GM12878 (cell line): ENCODE measurements around the gene SVOP. TPM values are rescaled to one million over a fixed set of nuclear protein-coding genes. Genes with fewer than 3 reads are reported as not detected.

Source experiments
- ATAC-seq: fragments of 200-7000 bp; cut with Tn5 transposase; 3 replicates; pipeline ENCODE4 v1.9.1; 2020; ENCODE audit warnings: mild to moderate bottlenecking, moderate library complexity
- BruUV-seq: library from RNA; stranded (reverse); fragments of 400-500 nt; replicated peaks from 2 replicates; lab custom pipeline; 2021; lab: Mats Ljungman, UMichigan
- CTCF ChIA-PET: fragments of 300-600 bp; sonication (Branson Sonifier 250); formaldehyde crosslinking; extraction: SDS; loops from one replicate; lab custom pipeline; 2021; ENCODE audit warnings: inconsistent platforms; lab: Yijun Ruan, JAX
- POLR2A ChIA-PET: fragments of 350-600 bp; formaldehyde crosslinking; extraction: SDS; loops from one replicate; lab custom pipeline; 2021; ENCODE audit warnings: inconsistent platforms; lab: Charles Lee
- RAD21 ChIA-PET: fragments of 300-600 bp; sonication (Branson Sonifier 250); formaldehyde crosslinking; loops from one replicate; lab custom pipeline; 2023; ENCODE audit warnings: antibody characterized with exemption; ENCODE audit not compliant: unreplicated experiment; lab: Charles Lee
- SMC1A ChIA-PET: fragments of 300-600 bp; sonication (Branson Sonifier 250); formaldehyde crosslinking; loops from one replicate; lab custom pipeline; 2023; ENCODE audit not compliant: unreplicated experiment, uncharacterized antibody; lab: Charles Lee
- DNase-seq: peaks from one replicate; pipeline ENCODE4 v3.0.0-alpha.2; 2011; ENCODE audit warnings: low read depth, low spot score
- FAIRE-seq: peaks from 3 replicates; lab custom pipeline; 2011; peaks lifted over from hg19 to GRCh38; lab: Jason Lieb, UNC
- H2AFZ ChIP-seq: 2 replicates; pipeline ENCODE4 v1.6.0; 2011; ENCODE audit warnings: low read depth, low read length, control low read depth; ENCODE audit not compliant: control insufficient read depth
- H3K27ac ChIP-seq: 2 replicates; pipeline ENCODE4 v1.5.1; 2011; ENCODE audit warnings: control low read depth; ENCODE audit not compliant: control insufficient read depth, insufficient read depth
- H3K27me3 ChIP-seq, 2 experiments: replicated peaks in 1 of 2; 2 replicates each; pipeline versions ENCODE4 v1.6.0 to v1.6.1; 2011; ENCODE audit warnings: low read length in 1 of 2; ENCODE audit not compliant: control insufficient read depth in 2 of 2, insufficient read depth in 2 of 2
- H3K36me3 ChIP-seq, 2 experiments: 2 replicates each; pipeline ENCODE4 v1.5.1; 2011; ENCODE audit warnings: low read length in 1 of 2; ENCODE audit not compliant: control insufficient read depth in 2 of 2, insufficient read depth in 2 of 2
- H3K4me1 ChIP-seq: 2 replicates; pipeline ENCODE4 v1.6.1; 2011; ENCODE audit warnings: mild to moderate bottlenecking, low read length, moderate library complexity, mixed read lengths; ENCODE audit not compliant: control insufficient read depth, insufficient read depth
- H3K4me2 ChIP-seq: 2 replicates; pipeline ENCODE4 v1.6.0; 2011; ENCODE audit warnings: control low read depth; ENCODE audit not compliant: control insufficient read depth, insufficient read depth
- H3K4me3 ChIP-seq: fragments of 200-600 bp; sonication (generic); 2 replicates; pipeline ENCODE4 v1.5.1; 2016
- H3K79me2 ChIP-seq: 2 replicates; pipeline ENCODE4 v1.6.0; 2011; ENCODE audit warnings: low read length; ENCODE audit not compliant: control insufficient read depth, insufficient read depth
- H3K9ac ChIP-seq: 2 replicates; pipeline ENCODE4 v1.8.0; 2011; ENCODE audit warnings: low read length, control low read depth, mixed read lengths; ENCODE audit not compliant: control insufficient read depth, insufficient read depth
- H3K9me3 ChIP-seq: replicated peaks from 3 replicates; pipeline ENCODE4 v1.5.1; 2011; ENCODE audit warnings: mild to moderate bottlenecking, low read length; ENCODE audit not compliant: control insufficient read depth, insufficient read depth
- H4K20me1 ChIP-seq: 2 replicates; pipeline ENCODE4 v1.6.0; 2011; ENCODE audit not compliant: control insufficient read depth, insufficient read depth
- BHLHE40 ChIP-seq, 2 experiments: fragments of 450-650 bp in 1 of 2; IDR thresholded peaks; 2 replicates each; pipeline ENCODE4 v1.6.1; 2011 to 2017; ENCODE audit warnings: low read depth in 2 of 2, borderline replicate concordance in 1 of 2, improper control_type of control experiment in 1 of 2, low read length in 1 of 2, mild to moderate bottlenecking in 1 of 2
- CBFB ChIP-seq: IDR thresholded peaks from 2 replicates; pipeline ENCODE4 v1.6.1; 2016; ENCODE audit warnings: antibody characterized with exemption, low read depth
- CBX5 ChIP-seq: sonication (generic); IDR thresholded peaks from 2 replicates; pipeline ENCODE4 v1.6.1; 2016; ENCODE audit warnings: low read depth, moderate library complexity, mild to moderate bottlenecking, inconsistent platforms
- CHD4 ChIP-seq: fragments of 200-600 bp; sonication (generic); IDR thresholded peaks from 2 replicates; pipeline ENCODE4 v1.6.1; 2016; ENCODE audit warnings: mild to moderate bottlenecking
- CREM ChIP-seq: IDR thresholded peaks from 2 replicates; pipeline ENCODE4 v1.6.1; 2014; ENCODE audit warnings: antibody characterized with exemption, low read depth
- HDGF ChIP-seq: fragments of 450-650 bp; IDR thresholded peaks from 2 replicates; pipeline ENCODE4 v1.6.1; 2016; ENCODE audit warnings: antibody characterized with exemption
- MTA3 ChIP-seq: IDR thresholded peaks from 2 replicates; pipeline ENCODE4 v1.6.1; 2012; ENCODE audit warnings: low read length, inconsistent platforms, borderline replicate concordance
- NFYB ChIP-seq: IDR thresholded peaks from 2 replicates; pipeline ENCODE4 v1.6.1; 2011; ENCODE audit warnings: low read depth, mild to moderate bottlenecking, low read length, improper control_type of control experiment, moderate library complexity; ENCODE audit not compliant: insufficient read depth
- NR2C1 ChIP-seq: fragments of 450-650 bp; IDR thresholded peaks from 2 replicates; pipeline ENCODE4 v1.6.1; 2017; ENCODE audit warnings: antibody characterized with exemption, mild to moderate bottlenecking, moderate library complexity
- PML ChIP-seq: IDR thresholded peaks from 2 replicates; pipeline ENCODE4 v1.6.1; 2012; ENCODE audit warnings: low read length, inconsistent platforms
- RAD21 ChIP-seq: IDR thresholded peaks from 2 replicates; pipeline ENCODE4 v1.6.1; 2011; ENCODE audit warnings: mild to moderate bottlenecking, low read depth, low read length, moderate library complexity; ENCODE audit not compliant: insufficient read depth
- SUZ12 ChIP-seq: fragments of 200-600 bp; sonication (generic); IDR thresholded peaks from one replicate; pipeline ENCODE4 v1.6.1; 2018; ENCODE audit warnings: antibody characterized with exemption, mild to moderate bottlenecking; ENCODE audit not compliant: unreplicated experiment
- ZSCAN29 ChIP-seq: fragments of 450-650 bp; IDR thresholded peaks from 2 replicates; pipeline ENCODE4 v1.6.1; 2017; ENCODE audit warnings: mild to moderate bottlenecking, moderate library complexity
- WGBS: methylation state at CpG from one replicate; pipeline ENCODE4 v1.1.6; 2016; ENCODE audit warnings: low lambda C conversion rate; ENCODE audit not compliant: insufficient replicate concordance, insufficient coverage; ENCODE audit errors: missing lambda C conversion rate; 5-methylcytosine and 5-hydroxymethylcytosine counted together
- in situ Hi-C: fragments of 300-500 bp; cut with MboI; formaldehyde crosslinking; loops from 9 replicates; pipeline ENCODE4 v1.14.3; 2018; ENCODE audit warnings: mixed read lengths
- intact Hi-C: fragments of 100-400 bp; cut with micrococcal nuclease; formaldehyde crosslinking; loops from one replicate; pipeline ENCODE4 v1.14.2; 2022; ENCODE audit not compliant: unreplicated experiment
- polyA plus RNA-seq, 11 experiments: library from polyadenylated mRNA; depleted of rRNA in 4 of 11; unstranded in 6 of 11; stranded (reverse) in 5 of 11; fragments of >200 nt; fragmentation: Nextera tagmentation in 4 of 11; fragmentation: Illumina TruSeq in 1 of 11; extraction: Ambion mirVana in 4 of 11; extraction: Trizol in 1 of 11; gene quantifications; 1 replicate in 1 of 11; 2 replicates in 10 of 11; pipeline versions ENCODE4 v1.2.1 to v1.2.3, GENCODE V29; 2011 to 2016; ENCODE audit warnings: inconsistent platforms in 2 of 11, missing spikeins in 2 of 11, low read depth in 1 of 11
- total RNA-seq, 4 experiments: library from RNA; depleted of rRNA in 3 of 4; stranded (reverse); fragments of >200 nt in 3 of 4; fragmentation: Illumina TruSeq in 1 of 4; extraction: Trizol in 1 of 4; gene quantifications; 2 replicates each; pipeline versions ENCODE4 v1.2.1 to v1.2.3, GENCODE V29; 2013 to 2021
- TF ChIP-seq, protein P1 (sequence below): fragments of 450-650 bp; IDR thresholded peaks from 2 replicates; pipeline ENCODE4 v1.6.1; 2018; ENCODE audit warnings: borderline replicate concordance, mild to moderate bottlenecking; ENCODE audit not compliant: partially characterized antibody
- TF ChIP-seq, protein P2 (sequence below): fragments of 450-650 bp; IDR thresholded peaks from 2 replicates; pipeline ENCODE4 v1.6.1; 2016; ENCODE audit warnings: mild to moderate bottlenecking

SVOP gene
- total and polyA plus RNA-seq, 10 of the 15 experiments (the other 5 are each of a cell fraction or from before 2014, with no cell fraction given): under 0.01 TPM; not detected in 9

DNA sequence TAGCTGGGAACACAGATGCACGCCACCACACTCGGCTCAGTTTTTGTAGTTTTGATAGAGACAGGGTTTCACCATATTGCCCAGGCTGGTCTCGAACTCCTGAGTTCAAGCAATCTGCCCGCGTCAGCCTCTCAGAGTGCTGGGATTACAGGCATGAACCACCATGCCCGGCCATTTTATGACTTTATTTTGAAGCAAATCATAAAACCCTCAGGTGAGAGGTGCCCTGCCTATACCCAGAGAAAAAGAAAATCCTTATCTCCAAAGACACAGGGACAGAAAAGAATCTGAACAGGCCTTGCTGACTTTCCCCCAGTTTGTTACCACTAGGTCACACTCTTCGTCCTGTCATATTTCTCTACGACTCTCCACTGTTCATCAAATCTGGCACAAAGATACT is 92.2 kb downstream of the SVOP start:
- H3K4me3 ChIP-seq: no peak overlapping the region
- ATAC-seq (no peak), DNase-seq (no peak), FAIRE-seq (no peak)
- no peaks in the 10 kb centered on the region for H3K36me3 ChIP-seq
- POLR2A ChIA-PET: no interaction called here
- no peak for TF ChIP-seq NFYB
- H3K27me3 ChIP-seq: no peaks in the 10 kb centered on the region
- WGBS: 72% methylated on average over 8 of the region's 8 CpGs
- RAD21 ChIA-PET: interaction anchor here (1.1 kb wide), 1 partner anchor 11 kb away, joined by 4 read pairs; no protein-coding TSS in a partner anchor
- H2AFZ ChIP-seq: no peak overlapping the region
- no peak overlapping the region for H3K27ac ChIP-seq
- in situ Hi-C loops: no loop called here
- H3K4me2 ChIP-seq: no peak overlapping the region
- CTCF ChIA-PET: no interaction called here
- no peaks in the 10 kb centered on the region for H3K9me3 ChIP-seq
- H3K4me1 ChIP-seq: peaks cover 6% of the 10 kb centered on the region; the same call in 1 of the 2 replicates
- H3K9ac ChIP-seq: no peak overlapping the region
- intact Hi-C loops: no loop called here
- no peaks in the 10 kb centered on the region for H3K79me2 ChIP-seq
- SMC1A ChIA-PET: no interaction called here
- no peaks in the 10 kb centered on the region for H4K20me1 ChIP-seq
- BruUV-seq: no TSS peak

DNA sequence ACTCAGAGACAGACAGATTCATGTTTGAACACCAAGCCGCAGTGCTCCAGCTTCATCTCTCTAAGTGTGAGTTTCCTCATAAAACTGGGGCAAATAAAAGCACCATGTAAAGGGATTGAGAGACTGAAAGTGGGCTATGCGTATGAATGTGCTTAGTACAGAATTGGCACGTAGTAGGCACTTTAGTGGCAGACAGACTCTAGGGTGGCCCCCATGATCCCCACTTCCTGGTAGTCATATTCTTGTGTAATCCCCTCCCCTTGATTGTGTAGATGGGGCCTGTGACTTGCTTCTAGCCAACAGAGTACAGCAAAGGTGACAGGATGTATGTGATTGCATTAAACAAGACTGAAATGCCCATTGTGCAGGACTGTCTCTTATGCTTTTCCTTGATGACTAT is 98.0 kb downstream of the SVOP start:
- DNase-seq (no peak), FAIRE-seq (no peak), ATAC-seq (no peak)
- Histone ChIP-seq H2AFZ (no peak overlapping the region), H3K4me1 (no peaks in the 10 kb centered on the region), H3K79me2 (no peaks in the 10 kb centered on the region), H3K4me2 (no peak overlapping the region), H3K9me3 (peaks cover 5% of the 10 kb centered on the region; the same call in 2 of the 3 replicates), H4K20me1 (no peaks in the 10 kb centered on the region), H3K27me3 (no peaks in the 10 kb centered on the region), H3K36me3 (no peaks in the 10 kb centered on the region), H3K9ac (no peak overlapping the region), H3K4me3 (no peak overlapping the region), H3K27ac (no peak overlapping the region)
- ChIA-PET CTCF (no interaction called here), RAD21 (no interaction called here), SMC1A (interaction anchor here (0.6 kb wide), 1 partner anchor 156 kb away, joined by 3 read pairs; no protein-coding TSS in a partner anchor), POLR2A (no interaction called here)
- 67% methylated on average over 3 of the region's 3 CpGs for WGBS
- no TSS peak for BruUV-seq
- intact Hi-C loops (no loop called here), in situ Hi-C loops (no loop called here)
- TF ChIP-seq ZSCAN29: no peak
- no peak for TF ChIP-seq HDGF
- TF ChIP-seq MTA3: no peak
- TF ChIP-seq RAD21: no peak
- TF ChIP-seq CREM: no peak
- TF ChIP-seq, protein P1, sequence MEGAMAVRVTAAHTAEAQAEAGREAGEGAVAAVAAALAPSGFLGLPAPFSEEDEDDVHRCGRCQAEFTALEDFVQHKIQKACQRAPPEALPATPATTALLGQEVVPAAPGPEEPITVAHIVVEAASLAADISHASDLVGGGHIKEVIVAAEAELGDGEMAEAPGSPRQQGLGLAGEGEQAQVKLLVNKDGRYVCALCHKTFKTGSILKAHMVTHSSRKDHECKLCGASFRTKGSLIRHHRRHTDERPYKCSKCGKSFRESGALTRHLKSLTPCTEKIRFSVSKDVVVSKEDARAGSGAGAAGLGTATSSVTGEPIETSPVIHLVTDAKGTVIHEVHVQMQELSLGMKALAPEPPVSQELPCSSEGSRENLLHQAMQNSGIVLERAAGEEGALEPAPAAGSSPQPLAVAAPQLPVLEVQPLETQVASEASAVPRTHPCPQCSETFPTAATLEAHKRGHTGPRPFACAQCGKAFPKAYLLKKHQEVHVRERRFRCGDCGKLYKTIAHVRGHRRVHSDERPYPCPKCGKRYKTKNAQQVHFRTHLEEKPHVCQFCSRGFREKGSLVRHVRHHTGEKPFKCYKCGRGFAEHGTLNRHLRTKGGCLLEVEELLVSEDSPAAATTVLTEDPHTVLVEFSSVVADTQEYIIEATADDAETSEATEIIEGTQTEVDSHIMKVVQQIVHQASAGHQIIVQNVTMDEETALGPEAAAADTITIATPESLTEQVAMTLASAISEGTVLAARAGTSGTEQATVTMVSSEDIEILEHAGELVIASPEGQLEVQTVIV: no peak
- no peak for TF ChIP-seq NR2C1
- no peak for TF ChIP-seq PML
- TF ChIP-seq CBX5: no peak
- no peak for TF ChIP-seq CHD4
- no peak for TF ChIP-seq BHLHE40 (IDR thresholded peaks at IDR 0.05; ENCODE audit: borderline replicate concordance in 1 of 2, low read depth in 2 of 2, low read length in 1 of 2)
- TF ChIP-seq, protein P2, sequence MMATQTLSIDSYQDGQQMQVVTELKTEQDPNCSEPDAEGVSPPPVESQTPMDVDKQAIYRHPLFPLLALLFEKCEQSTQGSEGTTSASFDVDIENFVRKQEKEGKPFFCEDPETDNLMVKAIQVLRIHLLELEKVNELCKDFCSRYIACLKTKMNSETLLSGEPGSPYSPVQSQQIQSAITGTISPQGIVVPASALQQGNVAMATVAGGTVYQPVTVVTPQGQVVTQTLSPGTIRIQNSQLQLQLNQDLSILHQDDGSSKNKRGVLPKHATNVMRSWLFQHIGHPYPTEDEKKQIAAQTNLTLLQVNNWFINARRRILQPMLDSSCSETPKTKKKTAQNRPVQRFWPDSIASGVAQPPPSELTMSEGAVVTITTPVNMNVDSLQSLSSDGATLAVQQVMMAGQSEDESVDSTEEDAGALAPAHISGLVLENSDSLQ: no peak
- no peak for TF ChIP-seq SUZ12
- no peak for TF ChIP-seq CBFB
